Measurements from ENCODE around the gene KSR2. TPM values are rescaled to one million over a fixed set of nuclear protein-coding genes. Genes with fewer than 3 reads are reported as not detected.

KSR2 gene
- total RNA-seq, 1 donor: under 0.01 TPM

- H3K4me3 ChIP-seq (ENCODE audit: low read depth, low read length): no peak overlapping the region
- no peak for TF ChIP-seq CTCF (IDR thresholded peaks at IDR 0.05; ENCODE audit: insufficient read depth, low read length)
- no peak for DNase-seq (ENCODE audit: low read depth)
Measured at GRCh38 chr12:117908411-117908810, 60.4 kb downstream of the KSR2 start.

- TF ChIP-seq CTCF (IDR thresholded peaks at IDR 0.05; ENCODE audit: insufficient read depth, low read length): no peak
- no peak overlapping the region for H3K4me3 ChIP-seq (ENCODE audit: low read depth, low read length)
- DNase-seq (ENCODE audit: low read depth): no peak
Measured at GRCh38 chr12:117907108-117907689, 61.6 kb downstream of the KSR2 start.

- no peak for TF ChIP-seq CTCF (IDR thresholded peaks at IDR 0.05; ENCODE audit: insufficient read depth, low read length)
- H3K4me3 ChIP-seq (ENCODE audit: low read depth, low read length): no peak overlapping the region
- DNase-seq (ENCODE audit: low read depth): no peak
Measured at GRCh38 chr12:117904051-117904450, 64.7 kb downstream of the KSR2 start.

GRCh38 chr12:117903110-117903840, 65.5 kb downstream of the KSR2 start:
- no peak overlapping the region for H3K4me3 ChIP-seq (ENCODE audit: low read depth, low read length)
- no peak for DNase-seq (ENCODE audit: low read depth)
- TF ChIP-seq CTCF (IDR thresholded peaks at IDR 0.05; ENCODE audit: insufficient read depth, low read length): no peak

GRCh38 chr12:117901631-117902030, 67.2 kb downstream of the KSR2 start:
- TF ChIP-seq CTCF (IDR thresholded peaks at IDR 0.05; ENCODE audit: insufficient read depth, low read length): no peak
- DNase-seq (ENCODE audit: low read depth): no peak
- H3K4me3 ChIP-seq (ENCODE audit: low read depth, low read length): no peak overlapping the region

GRCh38 chr12:117900561-117900960, 68.2 kb downstream of the KSR2 start:
- TF ChIP-seq CTCF (IDR thresholded peaks at IDR 0.05; ENCODE audit: insufficient read depth, low read length): no peak
- no peak overlapping the region for H3K4me3 ChIP-seq (ENCODE audit: low read depth, low read length)
- DNase-seq (ENCODE audit: low read depth): no peak
